H9 (cell line): ENCODE measurements around the gene CORO7. TPM values are rescaled to one million over a fixed set of nuclear protein-coding genes. Genes with fewer than 3 reads are reported as not detected.

ENCODE experiments used
- DNase-seq: peaks from one replicate; pipeline ENCODE4 v3.0.0-alpha.2; 2017
- H2AFZ ChIP-seq: one replicate; pipeline ENCODE4 v1.6.1; 2013; ENCODE audit warnings: mild to moderate bottlenecking, low read length, control low read depth, moderate library complexity
- H2AK5ac ChIP-seq: 2 replicates; pipeline ENCODE4 v1.6.1; 2013; ENCODE audit warnings: low read length, control low read depth, mixed read lengths; ENCODE audit not compliant: insufficient read length
- H2BK120ac ChIP-seq: one replicate; pipeline ENCODE4 v1.6.1; 2013; ENCODE audit warnings: low read depth, mild to moderate bottlenecking, low read length, control low read depth, inconsistent platforms; ENCODE audit not compliant: poor library complexity, severe bottlenecking
- H2BK12ac ChIP-seq: 2 replicates; pipeline ENCODE4 v1.6.1; 2013; ENCODE audit warnings: low read length, control low read depth, mixed read lengths, low read depth; ENCODE audit not compliant: insufficient read length
- H2BK15ac ChIP-seq: 2 replicates; pipeline ENCODE4 v1.6.1; 2013; ENCODE audit warnings: low read depth, low read length, control low read depth
- H2BK20ac ChIP-seq: one replicate; pipeline ENCODE4 v1.6.1; 2013; ENCODE audit warnings: low read depth, mild to moderate bottlenecking, low read length, control low read depth, inconsistent platforms; ENCODE audit not compliant: poor library complexity, severe bottlenecking
- H2BK5ac ChIP-seq: 2 replicates; pipeline ENCODE4 v1.6.1; 2013; ENCODE audit warnings: low read length, control low read depth, mixed read lengths; ENCODE audit not compliant: insufficient read length
- H3K14ac ChIP-seq: 2 replicates; pipeline ENCODE4 v1.6.1; 2013; ENCODE audit warnings: low read length, control low read depth; ENCODE audit not compliant: insufficient read depth
- H3K18ac ChIP-seq: 2 replicates; pipeline ENCODE4 v1.6.1; 2013; ENCODE audit warnings: low read depth, mild to moderate bottlenecking, mixed read lengths, low read length, control low read depth; ENCODE audit not compliant: insufficient read length
- H3K23ac ChIP-seq: 2 replicates; pipeline ENCODE4 v1.6.1; 2013; ENCODE audit warnings: low read length, control low read depth, mixed read lengths, low read depth; ENCODE audit not compliant: insufficient read length
- H3K23me2 ChIP-seq: 2 replicates; pipeline ENCODE4 v1.6.1; 2013; ENCODE audit warnings: low read depth, mild to moderate bottlenecking, mixed read lengths, low read length, control low read depth; ENCODE audit not compliant: insufficient read length, poor library complexity, severe bottlenecking
- H3K27ac ChIP-seq: 2 replicates; pipeline ENCODE4 v1.5.1; 2013; ENCODE audit warnings: low read length, control low read depth, mixed read lengths, low read depth; ENCODE audit not compliant: insufficient read length
- H3K27me3 ChIP-seq: 2 replicates; pipeline ENCODE4 v1.6.1; 2013; ENCODE audit warnings: low read length, control low read depth, inconsistent platforms; ENCODE audit not compliant: insufficient read depth
- H3K4ac ChIP-seq: 2 replicates; pipeline ENCODE4 v1.6.1; 2013; ENCODE audit warnings: low read depth, mild to moderate bottlenecking, control low read depth, inconsistent platforms, low read length, moderate library complexity
- H3K4me1 ChIP-seq: 2 replicates; pipeline ENCODE4 v1.6.1; 2013; ENCODE audit warnings: low read length, control low read depth, inconsistent platforms; ENCODE audit not compliant: insufficient read depth
- H3K4me2 ChIP-seq: 2 replicates; pipeline ENCODE4 v1.6.1; 2013; ENCODE audit warnings: low read length, control low read depth, mixed read lengths; ENCODE audit not compliant: insufficient read length, insufficient read depth
- H3K56ac ChIP-seq: 2 replicates; pipeline ENCODE4 v1.6.1; 2013; ENCODE audit warnings: low read depth, mild to moderate bottlenecking, mixed read lengths, low read length, control low read depth; ENCODE audit not compliant: insufficient read length
- H3K79me1 ChIP-seq: 2 replicates; pipeline ENCODE4 v1.6.1; 2013; ENCODE audit warnings: low read depth, mild to moderate bottlenecking, moderate library complexity, low read length, control low read depth, inconsistent platforms; ENCODE audit not compliant: insufficient read depth, poor library complexity, severe bottlenecking
- H3K79me2 ChIP-seq: 2 replicates; pipeline ENCODE4 v1.6.1; 2013; ENCODE audit warnings: low read length, control low read depth, inconsistent platforms; ENCODE audit not compliant: insufficient read depth
- H3K9ac ChIP-seq: 2 replicates; pipeline ENCODE4 v1.6.1; 2013; ENCODE audit warnings: low read length, control low read depth, mixed read lengths; ENCODE audit not compliant: insufficient read length; ENCODE audit errors: extremely low read depth
- H3K9me3 ChIP-seq: one replicate; pipeline ENCODE4 v1.6.1; 2013; ENCODE audit warnings: low read depth, low read length, inconsistent platforms; ENCODE audit not compliant: control insufficient read depth
- H3T11ph ChIP-seq: one replicate; pipeline ENCODE4 v1.6.1; 2013; ENCODE audit warnings: mild to moderate bottlenecking, low read length, control low read depth, inconsistent platforms
- H4K20me1 ChIP-seq: one replicate; pipeline ENCODE4 v1.6.1; 2013; ENCODE audit not compliant: control insufficient read depth, insufficient read length, insufficient read depth
- H4K5ac ChIP-seq: 2 replicates; pipeline ENCODE4 v1.6.1; 2013; ENCODE audit warnings: low read depth, mild to moderate bottlenecking, mixed read lengths, low read length, control low read depth; ENCODE audit not compliant: insufficient read length
- H4K8ac ChIP-seq: replicated peaks from 2 replicates; pipeline ENCODE4 v1.6.1; 2013; ENCODE audit warnings: low read length, control low read depth, mixed read lengths, low read depth; ENCODE audit not compliant: insufficient read length
- H4K91ac ChIP-seq: 2 replicates; pipeline ENCODE4 v1.6.1; 2013; ENCODE audit warnings: low read depth, mild to moderate bottlenecking, moderate library complexity, mixed read lengths, low read length, control low read depth; ENCODE audit not compliant: insufficient read length
- H3K27ac Mint-ChIP-seq, 3 experiments: 2 replicates in 2 of 3; 3 replicates in 1 of 3; pipeline ENCODE4 v1.8.0; 2020 to 2021; ENCODE audit warnings: mixed read lengths in 3 of 3, mild to moderate bottlenecking in 1 of 3, moderate library complexity in 1 of 3
- H3K27me3 Mint-ChIP-seq: 2 replicates; pipeline ENCODE4 v1.8.0; 2021; ENCODE audit warnings: low read depth, mild to moderate bottlenecking, moderate library complexity, mixed read lengths
- H3K36me3 Mint-ChIP-seq, 3 experiments: 2 replicates in 2 of 3; 3 replicates in 1 of 3; pipeline ENCODE4 v1.8.0; 2020 to 2021; ENCODE audit warnings: low read depth in 3 of 3, mixed read lengths in 3 of 3; ENCODE audit not compliant: insufficient read depth in 1 of 3
- H3K4me1 Mint-ChIP-seq, 2 experiments: 2 replicates each; pipeline ENCODE4 v1.8.0; 2020; ENCODE audit warnings: mixed read lengths in 2 of 2
- H3K4me3 Mint-ChIP-seq, 2 experiments: 2 replicates in 1 of 2; 3 replicates in 1 of 2; pipeline ENCODE4 v1.8.0; 2020 to 2021; ENCODE audit warnings: mild to moderate bottlenecking in 2 of 2, mixed read lengths in 2 of 2, moderate library complexity in 1 of 2
- H3K9me3 Mint-ChIP-seq, 2 experiments: 2 replicates in 1 of 2; 3 replicates in 1 of 2; pipeline ENCODE4 v1.8.0; 2020; ENCODE audit warnings: mild to moderate bottlenecking in 2 of 2, mixed read lengths in 2 of 2, moderate library complexity in 1 of 2
- CTCF ChIP-seq: fragments of 200-600 bp; sonication (generic); conservative IDR thresholded peaks from 3 replicates; pipeline ENCODE4 v1.8.0; 2021; ENCODE audit warnings: antibody characterized with exemption, mild to moderate bottlenecking
- WGBS: extraction: QIAGEN DNeasy Blood & Tissue Kit; methylation state at CpG from one replicate; pipeline ENCODE4 v1.1.7; 2013; ENCODE audit warnings: missing lambda C conversion rate, low lambda C conversion rate, mixed read lengths; ENCODE audit not compliant: insufficient read length; ENCODE audit errors: extremely low coverage; 5-methylcytosine and 5-hydroxymethylcytosine counted together
- total RNA-seq: library from RNA; stranded (reverse); gene quantifications from 2 replicates; pipeline ENCODE4 v1.2.1, GENCODE V29; 2021

The CORO7 gene
- total RNA-seq, 1 experiment from 2014 or later = 38.4 TPM

- Histone ChIP-seq H4K8ac (no peak within 1 kb of the TSS), H4K5ac (no peak within 1 kb of the TSS), H3K4me2 (peak within 1 kb of the TSS; percentile 58), H4K91ac (no peak within 1 kb of the TSS), H3K18ac (no peak within 1 kb of the TSS), H2BK120ac (no peak within 1 kb of the TSS), H3K27me3 (no peaks in the 10 kb centered on the region), H2BK20ac (no peak within 1 kb of the TSS), H3K23me2 (no peaks in the 10 kb centered on the region), H3K79me2 (peaks cover 1% of the 10 kb centered on the region; the same call in 1 of the 2 replicates), H3K27ac (no peak within 1 kb of the TSS), H3K79me1 (no peaks in the 10 kb centered on the region), H4K20me1 (no peaks in the 10 kb centered on the region), H2BK12ac (no peak within 1 kb of the TSS), H3K4ac (no peak within 1 kb of the TSS), H3K23ac (no peak within 1 kb of the TSS), H3K56ac (no peak within 1 kb of the TSS), H2BK5ac (no peak within 1 kb of the TSS), H3K9ac (no peak within 1 kb of the TSS), H3K4me1 (peaks cover 8% of the 10 kb centered on the region; the same call in 1 of the 2 replicates), H2AFZ (no peak within 1 kb of the TSS), H2AK5ac (no peak within 1 kb of the TSS), H3K9me3 (no peaks in the 10 kb centered on the region), H2BK15ac (no peak within 1 kb of the TSS), H3K14ac (no peak within 1 kb of the TSS), H3T11ph (no peak within 1 kb of the TSS)
- no peaks in the 10 kb centered on the region for H3K9me3 Mint-ChIP-seq
- H3K27me3 Mint-ChIP-seq = no peaks in the 10 kb centered on the region
- no CpG with 5 or more reads among the region's 50 CpGs for WGBS
- no peak for TF ChIP-seq CTCF
- H3K4me3 Mint-ChIP-seq = peak within 1 kb of the TSS; percentile 75 to 94
- peak; percentile 79 for DNase-seq
- H3K4me1 Mint-ChIP-seq = peaks cover 20 to 31% of the 10 kb centered on the region in 2 experiments
- peaks cover 0 to 3% (median 2%) of the 10 kb centered on the region in 3 experiments; a peak in 1 of 7 replicates for H3K36me3 Mint-ChIP-seq
- H3K27ac Mint-ChIP-seq = peak within 1 kb of the TSS in 1 of 3 experiments; percentile 67; a peak in 1 of 7 replicates
Measured at GRCh38 chr16:4371357-4372000, 44.9 kb downstream of the CORO7 start, which contains the start of gene VASN. Gene VASN (plus strand): TSS chr16:4371848. CDS start chr16:4380878, 9,030 bp downstream.
